GM23248 (cell line): Measurements from ENCODE around the gene C1orf35. TPM values are rescaled to one million over a fixed set of nuclear protein-coding genes. Genes with fewer than 3 reads are reported as not detected.

Experiments used
- DNase-seq: peaks from one replicate; pipeline ENCODE4 v3.0.0-alpha.2; 2015
- H2AFZ ChIP-seq: fragments of 200-600 bp; sonication (generic); 2 replicates; pipeline ENCODE4 v1.6.1; 2016; ENCODE audit warnings: antibody characterized with exemption
- H3F3A ChIP-seq: fragments of 200-600 bp; sonication (generic); 2 replicates; pipeline ENCODE4 v1.6.1; 2016; ENCODE audit warnings: mild to moderate bottlenecking, antibody characterized with exemption, mixed run types; ENCODE audit not compliant: insufficient read depth
- H3K27ac ChIP-seq: fragments of 200-600 bp; sonication (generic); 2 replicates; pipeline ENCODE4 v1.5.1; 2016; ENCODE audit warnings: mild to moderate bottlenecking
- H3K27me3 ChIP-seq: fragments of 200-600 bp; sonication (generic); replicated peaks from 2 replicates; pipeline ENCODE4 v1.6.1; 2016; ENCODE audit warnings: mild to moderate bottlenecking; ENCODE audit not compliant: insufficient read depth
- H3K36me3 ChIP-seq: fragments of 200-600 bp; sonication (generic); 2 replicates; pipeline ENCODE4 v1.6.1; 2016; ENCODE audit warnings: low read depth, mild to moderate bottlenecking
- H3K4me1 ChIP-seq: fragments of 200-600 bp; sonication (generic); 2 replicates; pipeline ENCODE4 v1.6.1; 2016; ENCODE audit warnings: mild to moderate bottlenecking; ENCODE audit not compliant: insufficient read depth
- H3K4me2 ChIP-seq: fragments of 200-600 bp; sonication (generic); one replicate; pipeline ENCODE4 v1.6.1; 2016; ENCODE audit warnings: mild to moderate bottlenecking; ENCODE audit not compliant: unreplicated experiment
- H3K4me3 ChIP-seq: fragments of 200-600 bp; sonication (generic); 2 replicates; pipeline ENCODE4 v1.5.1; 2016; ENCODE audit warnings: mild to moderate bottlenecking
- H3K79me2 ChIP-seq: fragments of 200-600 bp; sonication (generic); 2 replicates; pipeline ENCODE4 v1.6.1; 2016; ENCODE audit warnings: mild to moderate bottlenecking; ENCODE audit not compliant: insufficient read depth
- H3K9ac ChIP-seq: fragments of 200-600 bp; sonication (generic); 2 replicates; pipeline ENCODE4 v1.6.1; 2016; ENCODE audit warnings: mild to moderate bottlenecking
- H3K9me2 ChIP-seq: fragments of 200-600 bp; sonication (generic); 2 replicates; pipeline ENCODE4 v1.6.1; 2016; ENCODE audit warnings: mixed run types, mild to moderate bottlenecking, moderate library complexity; ENCODE audit not compliant: insufficient read depth
- H3K9me3 ChIP-seq: fragments of 200-600 bp; sonication (generic); one replicate; pipeline ENCODE4 v1.6.1; 2017; ENCODE audit warnings: low read depth
- H4K20me1 ChIP-seq: fragments of 200-600 bp; sonication (generic); 2 replicates; pipeline ENCODE4 v1.6.0; 2016; ENCODE audit not compliant: insufficient read depth
- EZH2 ChIP-seq: fragments of 200-600 bp; sonication (generic); IDR thresholded peaks from 2 replicates; pipeline ENCODE4 v1.6.1; 2018; ENCODE audit warnings: antibody characterized with exemption, mild to moderate bottlenecking; ENCODE audit not compliant: insufficient read depth, poor library complexity, severe bottlenecking
- EZH2phosphoT487 ChIP-seq: fragments of 200-600 bp; sonication (generic); IDR thresholded peaks from 2 replicates; pipeline ENCODE4 v1.6.1; 2018; ENCODE audit warnings: antibody characterized with exemption, moderate library complexity, mild to moderate bottlenecking, low read depth; ENCODE audit not compliant: insufficient read depth
- WGBS, 2 experiments: methylation state at CpG; one replicate each; pipeline ENCODE4 v1.1.6; 2015 to 2017; ENCODE audit warnings: low lambda C conversion rate in 2 of 2, low coverage in 1 of 2; ENCODE audit errors: missing lambda C conversion rate in 2 of 2; 5-methylcytosine and 5-hydroxymethylcytosine counted together
- in situ Hi-C: fragments of 300-500 bp; cut with MboI; formaldehyde crosslinking; loops from 2 replicates; pipeline ENCODE4 v1.15.0; 2020
- polyA plus RNA-seq: library from polyadenylated mRNA; unstranded; fragments of >200 nt; fragmentation: Nextera tagmentation; extraction: Ambion mirVana; gene quantifications from 2 replicates; pipeline ENCODE4 v1.2.1, GENCODE V29; 2016
- total RNA-seq: library from RNA; depleted of rRNA; stranded (reverse); fragments of >200 nt; shearing (Covaris generic); gene quantifications from 2 replicates; pipeline ENCODE4 v1.2.3, GENCODE V29; 2014

Gene C1orf35
- total and polyA plus RNA-seq, 2 experiments from 2014 or later: 11.6 to 19.9 TPM

DNA sequence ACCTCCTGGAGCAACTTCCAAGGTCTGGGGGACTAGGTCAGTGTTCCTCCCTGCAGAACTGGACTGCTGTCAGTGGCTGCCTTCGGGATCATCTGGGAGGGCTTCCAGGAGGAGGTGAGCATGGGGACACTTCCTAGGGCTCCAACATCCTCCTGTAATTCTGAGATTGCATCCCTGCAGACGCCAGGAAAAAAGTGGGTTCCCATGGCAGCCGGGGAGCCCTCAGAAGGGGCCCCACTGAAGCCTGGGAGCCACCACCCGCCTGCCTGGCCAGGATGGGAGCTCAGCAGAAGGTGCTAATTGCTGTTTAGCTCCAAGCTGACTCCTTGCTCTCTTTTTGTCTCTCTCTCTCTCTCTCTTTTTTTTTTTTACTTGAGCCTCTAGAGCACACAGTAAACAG, 36.7 kb downstream of the C1orf35 start:
- peaks cover 3% of the 10 kb centered on the region for H3K27me3 ChIP-seq
- in situ Hi-C loops: no loop called here
- no peaks in the 10 kb centered on the region for H3K9me3 ChIP-seq
- no peaks in the 10 kb centered on the region for H3K79me2 ChIP-seq
- no peaks in the 10 kb centered on the region for H3K36me3 ChIP-seq
- H3K4me2 ChIP-seq: no peak overlapping the region
- no peaks in the 10 kb centered on the region for H3F3A ChIP-seq
- H3K4me1 ChIP-seq: no peaks in the 10 kb centered on the region
- no peaks in the 10 kb centered on the region for H4K20me1 ChIP-seq
- H3K4me3 ChIP-seq: no peak overlapping the region
- H3K9ac ChIP-seq: no peak overlapping the region
- H3K27ac ChIP-seq: no peak overlapping the region
- no peak for DNase-seq
- no peak overlapping the region for H2AFZ ChIP-seq
- no peaks in the 10 kb centered on the region for H3K9me2 ChIP-seq
- 0 to 4% methylated on average over 4 of the region's 4 CpGs for WGBS, 2 experiments
- TF ChIP-seq EZH2 (no peak), EZH2phosphoT487 (no peak)

DNA sequence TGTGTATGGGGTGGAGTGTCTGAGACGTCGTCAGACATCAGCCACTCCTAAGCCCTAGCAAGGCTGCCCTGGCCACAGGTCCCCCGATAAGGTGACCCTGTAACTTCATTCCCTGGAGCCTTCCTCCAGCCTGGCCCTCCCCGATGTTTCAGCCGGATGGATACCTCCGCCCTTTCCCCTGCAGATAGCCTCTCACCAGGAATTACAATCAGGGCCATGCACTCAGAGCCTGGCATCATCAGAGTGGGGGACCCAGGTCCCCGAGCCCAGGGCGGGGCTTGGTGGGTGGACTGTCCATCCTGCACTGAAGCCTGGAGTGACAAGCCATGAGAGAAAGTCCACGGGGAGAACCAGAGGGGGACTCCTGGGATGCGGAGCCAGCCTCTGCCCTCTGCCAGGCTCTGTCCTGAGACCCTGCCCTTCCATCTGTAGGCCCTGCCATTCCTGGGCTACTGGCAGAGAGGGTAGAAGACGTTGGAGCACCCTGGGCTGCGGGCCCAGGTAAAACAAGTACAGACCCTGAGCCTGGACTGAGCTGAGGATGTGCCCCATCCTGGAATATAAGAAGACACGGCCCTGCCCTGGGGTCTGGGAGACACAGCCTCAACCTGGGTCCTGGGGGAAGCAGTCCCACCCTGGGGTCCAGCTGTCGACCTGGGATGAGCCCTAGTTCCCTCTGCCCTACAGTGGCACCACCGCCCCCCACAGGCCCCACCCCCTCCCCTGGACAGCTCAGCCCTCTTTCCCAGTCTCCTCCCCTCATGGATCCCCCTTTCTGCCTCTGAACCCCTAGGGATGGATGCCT, 37.4 kb downstream of the C1orf35 start:
- 57 to 64% methylated on average over 14 to 15 of the region's 15 CpGs for WGBS, 2 experiments

DNA sequence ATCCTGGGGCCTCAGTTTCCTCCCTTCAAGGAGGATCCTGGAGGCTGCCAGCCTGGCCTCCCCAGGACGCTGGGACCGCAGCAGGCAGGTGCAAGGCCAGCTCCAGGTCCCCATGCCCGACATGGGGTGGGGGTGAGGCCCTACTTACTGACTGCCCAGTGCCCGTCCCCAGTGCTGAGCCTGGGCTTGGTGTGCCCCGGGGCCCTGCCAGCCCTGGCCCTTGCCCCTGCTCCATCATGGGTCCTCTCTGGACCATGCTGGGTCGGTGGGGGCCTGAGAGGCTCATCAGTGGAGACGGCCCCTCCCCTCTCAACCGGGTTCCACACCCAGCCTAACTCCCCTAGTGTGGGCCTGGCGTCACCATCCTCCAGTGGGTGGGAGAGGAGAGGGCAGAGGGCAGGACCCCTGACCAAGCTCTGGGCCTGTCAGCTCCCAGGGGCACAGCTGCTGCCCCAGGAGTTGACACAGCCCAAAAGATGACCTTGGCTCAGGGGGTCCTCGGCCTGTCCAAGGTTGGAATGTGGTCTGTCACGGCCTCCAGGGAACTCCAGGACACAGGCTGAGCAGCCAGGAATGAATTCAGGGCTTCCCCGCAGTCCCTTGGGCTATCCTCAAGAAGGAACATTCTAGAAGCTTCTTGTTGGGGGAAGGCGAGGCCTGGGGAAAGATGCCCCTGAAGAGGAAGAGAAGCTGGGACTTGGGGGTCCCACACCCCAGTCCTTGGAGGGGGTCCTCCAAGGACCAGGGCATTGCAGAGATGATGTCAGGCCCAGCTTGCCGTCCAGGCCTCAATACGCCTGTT, 38.2 kb downstream of the C1orf35 start:
- Histone ChIP-seq H3K4me3 (no peak overlapping the region), H4K20me1 (no peaks in the 10 kb centered on the region), H3K79me2 (no peaks in the 10 kb centered on the region), H3F3A (no peaks in the 10 kb centered on the region), H3K4me1 (no peaks in the 10 kb centered on the region), H3K9ac (no peak overlapping the region), H3K27ac (no peak overlapping the region), H3K27me3 (peaks cover 18% of the 10 kb centered on the region), H3K9me2 (no peaks in the 10 kb centered on the region), H3K36me3 (no peaks in the 10 kb centered on the region), H3K4me2 (no peak overlapping the region), H3K9me3 (no peaks in the 10 kb centered on the region), H2AFZ (no peak overlapping the region)
- TF ChIP-seq EZH2phosphoT487 (no peak), EZH2 (no peak)
- no peak for DNase-seq
- in situ Hi-C loops: no loop called here
- WGBS, 2 experiments: 53 to 54% methylated on average over 15 of the region's 15 CpGs

More for the DNA sequence above, 37.4 kb downstream of the C1orf35 start:
- H3K4me1 ChIP-seq: no peaks in the 10 kb centered on the region
- H3K27me3 ChIP-seq: peaks cover 10% of the 10 kb centered on the region
- no peaks in the 10 kb centered on the region for H3F3A ChIP-seq
- no peaks in the 10 kb centered on the region for H3K36me3 ChIP-seq
- H3K79me2 ChIP-seq: no peaks in the 10 kb centered on the region
- H3K4me2 ChIP-seq: no peak overlapping the region
- no peak for DNase-seq
- no peaks in the 10 kb centered on the region for H4K20me1 ChIP-seq
- in situ Hi-C loops: no loop called here
- no peak overlapping the region for H3K27ac ChIP-seq
- no peak overlapping the region for H3K4me3 ChIP-seq
- no peak overlapping the region for H3K9ac ChIP-seq
- no peak overlapping the region for H2AFZ ChIP-seq
- no peaks in the 10 kb centered on the region for H3K9me2 ChIP-seq
- no peak for TF ChIP-seq EZH2phosphoT487
- no peak for TF ChIP-seq EZH2
- no peaks in the 10 kb centered on the region for H3K9me3 ChIP-seq

DNA sequence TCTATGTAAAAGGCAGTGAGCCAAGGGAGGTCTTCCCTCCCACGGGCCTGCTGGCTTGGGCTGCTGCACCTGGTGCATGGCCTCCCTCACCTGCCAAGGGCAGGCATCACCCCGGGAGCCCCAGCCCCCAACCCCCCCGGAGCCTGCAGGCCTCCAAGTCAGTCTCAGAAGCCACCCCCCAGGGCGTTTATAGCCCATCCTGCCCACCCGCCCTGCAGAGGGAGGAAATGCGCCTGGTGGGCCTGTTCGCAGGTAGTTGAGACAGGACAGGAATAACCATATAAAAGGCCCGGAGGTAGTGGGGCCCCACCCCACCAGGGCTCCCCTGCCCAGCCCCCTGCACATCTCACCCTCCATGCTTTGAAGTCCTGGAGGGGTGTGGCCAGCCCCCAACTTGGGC, 38.8 kb downstream of the C1orf35 start:
- 29 to 44% methylated on average over 5 to 8 of the region's 8 CpGs for WGBS, 2 experiments
- H3K4me2 ChIP-seq: no peak overlapping the region
- no peaks in the 10 kb centered on the region for H3K4me1 ChIP-seq
- in situ Hi-C loops: no loop called here
- H3F3A ChIP-seq: no peaks in the 10 kb centered on the region
- H3K9me2 ChIP-seq: no peaks in the 10 kb centered on the region
- H3K79me2 ChIP-seq: no peaks in the 10 kb centered on the region
- no peaks in the 10 kb centered on the region for H3K36me3 ChIP-seq
- no peak overlapping the region for H3K4me3 ChIP-seq
- H3K9ac ChIP-seq: no peak overlapping the region
- peaks cover 24% of the 10 kb centered on the region for H3K27me3 ChIP-seq
- no peak overlapping the region for H2AFZ ChIP-seq
- H3K27ac ChIP-seq: no peak overlapping the region
- no peaks in the 10 kb centered on the region for H3K9me3 ChIP-seq
- no peaks in the 10 kb centered on the region for H4K20me1 ChIP-seq
- DNase-seq: no peak
- no peak for TF ChIP-seq EZH2phosphoT487
- TF ChIP-seq EZH2: no peak
